ACHN (cell line): Measurements from ENCODE around the gene SHROOM1.

Experiments used
- DNase-seq: peaks from one replicate; pipeline ENCODE4 v3.0.0-alpha.2; 2015
- in situ Hi-C: cut with HindIII; loops from 2 replicates; pipeline ENCODE4 v1.10.0; 2017; ENCODE audit warnings: low sequenced_read_pairs, low pct_ligation_motif_present, low pct_unique_long_range_greater_than_20kb

Gene SHROOM1

DNA sequence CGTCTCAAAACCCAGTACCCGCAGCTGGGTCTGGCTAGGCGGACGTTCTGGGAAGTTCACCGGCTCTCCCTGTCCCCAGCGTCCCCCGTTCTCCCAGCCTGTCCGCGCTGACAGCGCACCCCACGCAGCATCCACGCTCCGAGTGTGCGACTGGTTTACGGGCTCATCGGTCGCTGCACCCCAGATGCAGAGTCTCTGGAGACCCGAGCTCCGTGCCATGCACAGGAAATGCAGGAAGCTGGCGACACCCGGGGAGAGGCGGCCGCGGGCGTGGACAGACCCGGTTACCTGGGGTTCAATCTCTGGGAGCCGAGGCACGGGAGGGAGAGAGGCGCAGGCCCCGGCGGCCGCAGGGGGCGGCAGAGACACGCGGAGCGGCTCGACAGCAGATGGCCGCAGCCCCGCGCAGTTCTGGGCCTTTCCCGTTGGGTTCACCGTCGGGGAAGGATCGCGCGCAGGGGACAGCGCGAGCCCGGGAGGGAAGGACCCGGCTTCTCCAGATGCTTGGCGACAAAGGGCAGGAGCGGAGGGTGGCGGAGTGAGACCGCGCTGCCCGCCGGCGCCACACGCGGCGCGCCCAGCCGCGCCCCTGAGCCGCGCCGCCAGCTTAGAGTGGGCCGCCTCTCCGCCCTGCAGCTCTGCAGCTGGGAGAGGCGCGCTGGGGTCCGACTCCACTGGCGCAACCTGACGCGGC lies 558 bp downstream of the SHROOM1 start:
- DNase-seq: peak; percentile 66
- in situ Hi-C loops: no loop called here

DNA sequence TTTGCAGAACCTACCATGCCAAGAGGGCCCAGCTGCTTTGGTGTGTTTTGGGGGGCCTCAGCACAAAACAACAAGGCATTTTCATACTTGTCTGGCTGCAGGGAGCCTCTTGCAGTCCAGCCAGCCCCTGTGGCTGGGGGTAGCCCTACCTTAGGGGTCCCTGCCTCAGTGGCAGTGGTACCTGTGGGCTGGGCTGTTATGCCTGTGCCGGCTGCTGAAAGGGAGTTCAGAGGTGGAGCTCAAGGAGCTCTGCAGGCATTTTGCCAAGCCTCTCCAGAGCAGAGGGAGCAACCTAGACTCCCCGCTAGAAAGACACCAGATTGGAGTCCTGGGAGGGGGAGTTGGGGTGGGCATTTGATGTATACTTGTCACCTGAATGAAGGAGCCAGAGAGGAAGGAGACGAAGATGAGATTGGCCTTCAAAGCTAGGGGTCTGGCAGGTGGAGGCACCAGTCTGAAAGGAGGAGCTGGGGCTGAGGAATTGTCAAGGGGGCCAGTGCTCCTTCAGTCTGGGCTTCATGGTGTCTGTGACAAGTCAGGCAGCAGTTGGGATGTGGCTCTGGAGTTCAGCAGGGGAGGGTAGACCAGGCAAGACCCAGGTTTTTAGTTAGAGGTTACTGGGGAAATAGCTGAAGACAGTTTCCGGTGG lies 1.5 kb downstream of the SHROOM1 start:
- in situ Hi-C loops: no loop called here

DNA sequence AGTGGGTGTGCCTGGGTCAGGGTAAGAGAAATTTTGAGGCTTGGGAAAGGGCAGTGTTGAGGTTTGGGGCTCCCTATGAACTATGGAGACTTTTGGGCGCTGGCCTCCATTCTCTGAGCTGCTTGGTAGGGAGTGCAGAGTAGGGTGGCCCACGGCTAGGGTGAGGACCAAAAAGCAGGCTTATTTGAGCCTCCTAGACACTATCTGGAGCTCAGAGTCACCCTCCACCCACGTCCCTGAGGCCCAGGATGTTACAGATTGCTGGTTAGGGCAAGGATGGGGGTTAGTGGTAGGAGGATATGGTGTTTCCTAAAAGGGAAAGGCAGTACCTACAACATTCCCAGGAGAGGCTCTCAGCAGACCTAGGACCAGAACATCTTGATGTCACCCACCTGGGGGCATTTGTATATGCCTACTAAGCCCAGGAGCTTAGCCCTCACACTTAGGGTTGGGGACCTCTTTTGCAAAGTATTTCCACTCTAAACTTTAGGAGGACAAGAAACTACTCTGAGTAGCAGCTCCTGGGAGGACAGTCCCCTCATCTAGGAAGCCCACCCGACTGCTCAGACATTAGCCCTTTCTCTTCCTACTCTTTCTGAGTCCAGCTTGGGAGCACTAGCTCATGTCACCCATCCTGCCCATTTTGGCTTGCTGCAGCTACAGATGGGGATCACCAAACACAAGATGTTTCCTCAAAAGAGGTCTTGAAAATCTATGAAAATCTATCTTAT lies 2.3 kb downstream of the SHROOM1 start:
- in situ Hi-C loops: no loop called here

More for the DNA sequence above, 1.5 kb downstream of the SHROOM1 start:
- no peak for DNase-seq

DNA sequence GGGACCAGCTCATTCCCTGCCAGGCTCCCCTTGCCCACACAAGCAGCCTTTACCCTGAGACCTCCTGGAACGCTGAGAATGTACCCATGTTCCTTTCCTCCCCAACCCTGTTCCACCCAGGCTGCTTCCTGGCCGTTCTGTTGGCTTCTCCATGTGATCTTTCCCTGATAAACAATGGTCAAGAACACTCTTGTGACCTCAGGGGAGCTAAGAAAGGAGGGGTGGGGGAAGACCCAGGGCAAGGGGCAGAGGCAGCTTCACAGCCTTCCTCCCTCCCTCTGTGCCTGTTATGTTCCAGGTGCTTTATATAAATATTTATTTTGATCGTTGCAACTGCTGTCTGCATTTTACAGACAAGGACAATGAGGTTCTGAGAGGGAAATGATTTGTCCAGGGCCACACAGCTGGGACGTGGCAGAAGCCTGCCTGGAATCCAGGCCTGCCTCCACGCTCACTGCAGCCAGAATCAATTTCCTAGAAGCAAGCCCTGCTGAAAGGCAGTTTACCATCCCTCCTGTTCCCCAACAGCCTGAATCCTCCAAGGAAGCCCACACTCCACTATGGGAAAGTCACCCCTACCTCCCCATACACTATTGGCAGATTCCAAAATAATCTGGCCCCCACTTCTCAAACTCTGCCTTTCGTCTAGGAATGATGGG lies 3.9 kb downstream of the SHROOM1 start:
- no peak for DNase-seq
- in situ Hi-C loops: no loop called here

More for the DNA sequence above, 2.3 kb downstream of the SHROOM1 start:
- no peak for DNase-seq

DNA sequence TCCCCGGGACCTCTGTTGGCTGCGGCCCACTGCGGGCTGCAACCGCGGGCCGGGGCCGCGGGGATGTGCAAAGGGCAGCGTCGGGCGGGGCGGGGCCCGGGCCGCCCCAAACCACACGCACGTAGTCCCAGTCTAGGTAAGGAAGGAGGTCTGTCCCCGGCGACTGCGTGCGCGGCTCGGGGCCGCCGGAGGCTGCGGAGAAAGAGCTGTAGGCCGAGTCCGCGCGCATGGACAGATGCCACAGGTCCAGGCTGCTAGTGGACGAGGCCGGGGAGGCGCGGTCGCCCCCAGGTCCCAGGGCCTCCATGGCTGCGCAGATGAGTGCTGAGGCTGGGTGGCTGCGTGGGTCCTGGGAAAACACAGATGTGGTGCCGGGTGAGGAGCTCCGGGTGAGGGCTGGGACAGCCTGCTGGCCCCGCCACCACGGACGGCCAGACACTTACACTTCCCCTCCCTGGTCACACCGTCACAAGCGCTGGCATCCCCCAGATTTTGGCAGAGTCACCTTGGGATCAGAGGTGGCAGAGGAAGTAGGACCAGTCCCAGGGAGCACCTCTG lies 4.5 kb downstream of the SHROOM1 start:
- DNase-seq: no peak
- in situ Hi-C loops: no loop called here

DNA sequence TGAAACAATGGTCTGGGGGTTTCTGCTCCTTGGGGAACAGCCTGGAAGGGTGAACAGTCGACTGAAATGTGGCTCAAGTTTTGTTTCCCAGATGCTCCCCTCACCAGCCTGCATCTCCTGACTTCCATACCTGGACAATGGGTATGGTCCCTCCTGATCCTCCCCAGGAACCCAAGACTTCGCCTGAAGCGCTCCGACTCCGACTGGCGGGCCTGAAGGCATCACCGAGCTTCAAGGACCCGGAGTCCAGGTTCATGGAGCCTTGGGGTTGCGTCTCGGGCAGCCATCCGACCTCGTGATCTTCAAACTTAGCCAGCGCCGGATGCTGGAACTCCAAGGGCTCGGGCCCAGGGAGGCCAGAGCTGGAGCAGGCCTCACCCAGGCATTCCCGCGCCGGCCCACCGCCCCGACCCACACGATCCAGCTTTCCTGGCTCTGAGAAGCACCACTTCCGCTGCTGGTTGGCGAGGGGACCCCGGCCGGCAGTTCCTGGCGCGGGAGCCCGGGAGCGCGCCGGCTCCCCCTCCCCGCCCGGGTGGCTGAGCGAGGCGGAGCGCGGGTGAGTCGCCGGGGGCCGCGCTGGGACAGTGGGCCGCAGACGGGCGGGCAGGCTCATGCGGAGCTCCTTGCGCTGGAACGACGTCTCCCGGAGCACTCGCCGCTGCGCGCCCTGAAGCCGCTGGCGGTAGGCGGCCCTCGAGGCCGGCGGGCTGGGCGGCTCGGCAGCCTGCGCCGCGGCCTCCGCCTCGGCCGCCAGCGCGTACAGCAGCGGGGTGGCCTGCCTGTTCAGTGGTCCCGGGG lies 5.2 kb downstream of the SHROOM1 start:
- no peak for DNase-seq
- in situ Hi-C loops: no loop called here

DNA sequence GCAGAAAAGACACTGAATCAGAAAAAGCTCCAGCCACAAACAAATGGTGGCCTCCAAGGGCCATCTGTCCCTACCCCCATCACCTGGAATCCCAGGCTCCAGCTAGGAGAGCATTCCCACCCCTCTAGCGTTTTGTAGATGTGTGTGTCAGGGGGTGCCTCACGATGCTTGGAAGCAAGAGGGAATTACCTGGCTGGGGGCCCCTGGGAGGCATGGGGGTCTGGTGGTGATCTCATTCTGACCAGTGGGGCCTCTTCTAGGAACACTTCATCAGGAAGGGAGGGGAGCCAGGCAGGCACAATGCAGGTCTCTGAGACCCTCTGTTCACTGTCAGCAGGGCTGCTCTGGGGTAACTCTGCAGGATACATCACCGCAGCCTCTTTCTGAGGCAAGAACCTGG lies 6.0 kb downstream of the SHROOM1 start:
- DNase-seq: no peak
- in situ Hi-C loops: no loop called here

DNA sequence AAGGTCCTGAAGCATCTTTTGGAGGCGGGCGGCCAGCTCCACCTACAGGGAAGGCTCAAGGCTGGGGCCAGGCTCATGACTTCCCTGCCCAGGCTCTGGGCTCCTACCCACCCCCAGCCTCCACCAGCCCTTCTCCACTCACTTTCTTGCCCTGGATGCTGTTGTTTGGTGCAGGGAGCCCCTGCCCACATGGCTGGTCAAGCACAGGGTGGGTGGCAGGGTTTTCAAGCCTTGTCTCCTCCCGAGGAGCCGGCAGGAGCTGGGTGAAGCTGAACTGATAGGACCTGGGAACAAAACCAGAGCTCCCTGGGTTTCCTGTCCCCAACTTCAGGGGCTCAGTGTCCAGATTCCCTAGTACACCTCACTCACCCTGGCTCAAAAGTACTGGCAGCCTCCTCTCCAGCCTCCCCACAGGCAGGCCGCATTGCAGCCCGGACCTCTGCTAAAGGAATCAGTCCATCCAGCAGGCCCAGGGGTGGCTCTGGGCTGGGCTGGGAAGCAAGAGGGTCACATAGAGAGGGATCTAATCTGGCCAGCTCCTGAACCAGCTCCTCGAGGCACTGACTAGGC lies 6.9 kb downstream of the SHROOM1 start:
- in situ Hi-C loops: no loop called here
- DNase-seq: no peak

DNA sequence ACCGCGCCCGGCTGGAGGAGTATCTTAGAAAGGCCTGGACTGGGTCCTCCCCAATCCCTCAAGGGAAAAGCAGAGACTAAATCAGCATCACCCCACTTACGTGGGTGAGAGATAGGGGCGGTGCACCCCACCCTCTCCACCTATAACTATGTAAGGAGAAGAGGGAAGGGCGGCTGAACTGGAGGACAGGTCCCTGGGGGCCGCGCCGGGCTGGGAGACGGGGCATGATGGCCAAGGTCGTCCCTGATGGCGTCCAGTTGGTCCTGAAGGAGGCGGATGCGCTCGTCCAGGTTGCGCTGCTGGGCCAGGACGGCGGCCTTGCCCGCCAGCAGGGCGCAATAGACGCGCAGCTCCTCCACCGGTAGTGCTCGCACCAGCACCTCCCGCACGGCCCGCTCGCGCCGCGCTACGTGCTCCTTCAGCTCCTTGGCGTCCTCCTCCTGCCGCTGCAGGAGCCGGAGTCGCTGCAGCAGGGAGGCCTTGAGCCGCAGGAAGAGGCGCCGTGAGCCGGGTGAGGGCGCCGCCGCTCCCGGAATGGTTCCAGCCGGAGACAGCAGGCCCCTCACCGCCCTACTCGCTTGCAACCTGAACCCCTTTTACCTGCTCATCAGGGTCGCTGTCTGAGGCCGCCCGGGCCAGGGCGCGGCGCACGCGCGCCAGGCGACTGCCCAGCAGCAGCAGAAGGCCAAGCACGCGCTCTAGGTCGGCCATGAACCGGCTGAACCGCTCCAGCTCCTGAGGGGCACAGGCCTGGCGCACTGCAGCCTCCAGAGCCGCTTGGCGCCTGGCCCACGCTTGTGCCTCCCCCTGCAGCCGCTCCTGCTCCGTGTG lies 7.6 kb downstream of the SHROOM1 start:
- DNase-seq: no peak
- in situ Hi-C loops: no loop called here

DNA sequence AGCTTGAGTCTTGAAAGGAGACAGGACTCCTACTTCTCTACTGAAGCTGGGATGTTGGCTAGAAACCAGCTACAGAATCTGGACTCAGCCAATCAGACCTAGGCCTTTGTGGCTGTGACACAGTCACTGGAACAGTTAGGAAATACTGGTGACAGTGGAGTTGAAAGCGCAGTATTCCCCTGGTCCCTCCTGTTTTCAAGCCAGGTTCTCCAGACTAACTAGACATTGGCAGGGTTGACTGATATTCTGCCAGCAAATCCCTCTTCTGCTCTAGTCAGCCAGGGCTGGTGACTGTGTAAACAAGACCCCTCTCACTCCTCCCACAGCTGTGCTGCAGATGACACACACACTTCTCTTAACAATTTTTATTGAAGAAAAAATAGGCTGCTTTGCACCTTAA lies 8.7 kb downstream of the SHROOM1 start:
- in situ Hi-C loops: no loop called here
- no peak for DNase-seq

DNA sequence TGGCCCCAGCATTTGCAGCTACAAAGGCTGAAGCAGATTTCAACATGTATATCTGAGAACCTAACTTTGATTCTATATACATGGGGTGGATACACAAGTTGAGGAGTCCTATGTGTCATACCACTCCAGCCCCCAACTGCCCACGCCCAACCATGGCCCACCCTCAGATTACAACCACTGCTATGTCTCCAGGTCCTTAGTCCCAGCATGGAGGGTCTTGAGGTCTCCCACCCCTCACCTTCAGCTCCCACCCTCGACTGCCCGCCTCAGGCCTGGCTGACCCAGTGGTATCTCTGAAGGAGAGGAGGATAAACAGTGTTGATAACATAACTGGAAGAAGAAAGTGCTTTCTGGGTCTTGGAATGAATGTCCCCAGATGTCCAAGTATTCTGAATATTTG lies 9.1 kb downstream of the SHROOM1 start:
- in situ Hi-C loops: no loop called here
- DNase-seq: no peak

DNA sequence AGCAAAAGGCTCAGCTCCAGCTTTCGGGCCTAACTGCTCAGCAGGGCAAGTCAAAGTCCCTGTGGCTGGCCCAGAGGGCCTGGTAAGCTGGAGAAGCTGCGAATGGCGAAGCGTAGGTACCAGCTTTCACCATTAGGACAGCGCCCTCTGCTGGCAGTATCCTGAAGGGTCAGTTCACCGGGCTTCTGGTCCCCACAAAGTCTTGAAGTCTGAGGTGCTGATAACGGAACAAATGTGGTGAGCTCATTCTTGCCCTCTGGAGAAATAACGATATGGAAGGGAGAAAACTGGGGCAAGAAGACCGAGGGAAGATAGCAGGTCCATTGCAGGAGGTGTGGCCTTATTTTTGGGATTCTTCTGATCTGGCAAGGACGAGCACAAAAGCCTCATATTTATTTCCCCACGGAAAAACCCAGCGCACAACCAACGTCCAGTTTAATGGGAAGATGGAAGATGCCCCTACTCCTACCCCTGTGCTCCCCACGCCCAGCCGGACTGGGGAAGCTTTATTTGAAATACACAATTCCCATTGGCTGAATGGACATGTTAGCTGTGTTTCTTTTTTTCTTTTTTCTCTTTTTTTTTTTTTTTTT lies 10.2 kb downstream of the SHROOM1 start:
- in situ Hi-C loops: no loop called here

DNA sequence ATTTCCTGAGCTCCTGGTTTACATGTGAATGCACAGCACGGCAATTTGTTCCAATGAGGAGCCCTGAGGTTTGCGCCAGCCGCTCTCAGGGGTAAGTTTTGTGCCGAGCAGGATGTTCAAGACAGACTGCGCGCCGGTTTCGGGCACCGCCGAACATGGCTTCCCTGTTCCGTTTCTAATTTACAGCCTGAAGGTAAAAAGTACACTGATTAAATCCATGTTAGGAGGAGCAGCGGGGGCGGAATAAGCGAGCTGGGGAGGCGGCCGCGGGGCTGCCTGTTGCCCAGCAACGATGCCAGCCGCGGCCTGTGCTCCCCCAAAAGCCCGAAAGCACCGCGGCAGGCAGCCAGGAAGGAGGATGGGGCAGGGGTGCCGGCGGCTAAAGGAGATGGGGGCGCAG lies 11.0 kb downstream of the SHROOM1 start:
- DNase-seq: no peak
- in situ Hi-C loops: no loop called here

More for the DNA sequence above, 10.2 kb downstream of the SHROOM1 start:
- DNase-seq: peak; percentile 81

DNA sequence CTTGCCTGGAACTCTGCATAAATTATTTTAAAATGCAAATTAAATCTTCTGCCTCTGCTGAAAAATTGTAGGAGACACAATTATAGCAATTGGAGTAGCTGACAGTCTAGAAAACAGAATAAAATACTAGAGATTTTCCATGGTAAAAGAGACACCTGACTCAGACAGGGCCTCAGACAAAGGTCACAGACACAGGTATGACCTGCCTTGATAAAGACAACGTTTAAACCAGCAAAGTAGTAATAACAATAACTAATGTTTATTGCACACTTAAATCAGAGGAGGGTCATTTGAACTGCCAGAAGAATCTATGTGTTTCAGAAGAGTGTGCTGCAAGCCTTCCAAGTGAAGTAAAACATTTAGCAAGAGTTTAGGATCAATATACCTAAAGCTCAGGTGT lies 13.4 kb downstream of the SHROOM1 start:
- in situ Hi-C loops: no loop called here
- DNase-seq: no peak

DNA sequence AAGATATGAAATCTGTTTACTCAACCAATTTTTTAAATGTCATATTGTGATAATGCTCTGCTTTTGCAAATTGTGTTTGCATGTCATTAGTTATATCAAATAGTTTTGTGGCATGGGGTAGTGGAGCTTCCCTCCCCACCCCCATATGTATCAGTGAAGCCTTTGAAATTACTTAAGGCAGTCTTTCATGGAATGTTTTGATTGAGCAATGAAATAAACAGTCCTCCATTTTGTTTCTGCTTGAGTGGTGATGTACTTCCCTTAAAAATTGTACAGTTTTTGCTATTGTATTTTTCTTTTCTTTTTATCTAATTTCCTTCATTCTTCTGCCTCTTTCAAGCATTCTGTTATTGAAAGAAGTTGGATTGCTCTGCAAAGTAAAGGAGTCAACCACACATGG lies 13.9 kb downstream of the SHROOM1 start:
- in situ Hi-C loops: no loop called here
- no peak for DNase-seq

DNA sequence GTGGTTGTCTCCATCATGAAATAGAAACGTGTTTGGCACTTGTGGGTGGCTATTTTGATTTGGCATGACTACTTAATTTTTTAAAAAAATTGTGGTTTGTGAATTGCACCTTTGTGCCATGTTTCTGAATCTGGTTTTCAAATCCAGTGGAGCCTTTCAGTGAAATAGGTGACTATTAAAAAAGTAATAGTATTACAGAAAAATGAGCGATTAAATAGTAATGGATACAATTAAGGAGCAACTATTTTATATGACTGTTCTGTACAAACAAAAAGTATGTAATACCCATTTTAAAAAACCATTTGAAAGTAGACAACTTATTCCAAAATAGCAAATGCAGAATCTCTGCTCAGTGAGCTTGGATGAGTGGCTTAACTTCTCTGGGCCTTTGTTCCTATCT lies 14.4 kb downstream of the SHROOM1 start:
- in situ Hi-C loops: no loop called here
- no peak for DNase-seq

DNA sequence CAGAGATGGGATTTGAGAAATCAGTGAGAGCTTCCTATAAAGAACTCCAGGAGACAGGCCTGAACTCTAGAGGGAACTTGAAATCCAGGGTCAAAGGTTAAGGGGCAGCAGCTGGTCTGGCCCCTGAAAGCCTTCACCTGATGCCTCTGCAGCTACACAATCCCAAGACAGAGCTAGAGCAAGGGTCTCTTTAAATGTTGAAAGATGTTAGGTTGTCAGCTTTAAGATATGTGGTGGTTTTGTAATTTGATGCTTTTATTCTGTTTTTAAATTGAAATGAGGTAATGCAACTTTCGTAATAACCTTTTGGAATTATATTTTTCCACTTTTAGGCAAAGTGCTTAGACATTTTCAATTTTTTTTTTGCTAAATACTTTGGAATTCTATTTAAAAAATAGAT lies 15.0 kb downstream of the SHROOM1 start:
- in situ Hi-C loops: no loop called here
- DNase-seq: no peak
